ENCODE measurements around the gene MEGF11.

DNA sequence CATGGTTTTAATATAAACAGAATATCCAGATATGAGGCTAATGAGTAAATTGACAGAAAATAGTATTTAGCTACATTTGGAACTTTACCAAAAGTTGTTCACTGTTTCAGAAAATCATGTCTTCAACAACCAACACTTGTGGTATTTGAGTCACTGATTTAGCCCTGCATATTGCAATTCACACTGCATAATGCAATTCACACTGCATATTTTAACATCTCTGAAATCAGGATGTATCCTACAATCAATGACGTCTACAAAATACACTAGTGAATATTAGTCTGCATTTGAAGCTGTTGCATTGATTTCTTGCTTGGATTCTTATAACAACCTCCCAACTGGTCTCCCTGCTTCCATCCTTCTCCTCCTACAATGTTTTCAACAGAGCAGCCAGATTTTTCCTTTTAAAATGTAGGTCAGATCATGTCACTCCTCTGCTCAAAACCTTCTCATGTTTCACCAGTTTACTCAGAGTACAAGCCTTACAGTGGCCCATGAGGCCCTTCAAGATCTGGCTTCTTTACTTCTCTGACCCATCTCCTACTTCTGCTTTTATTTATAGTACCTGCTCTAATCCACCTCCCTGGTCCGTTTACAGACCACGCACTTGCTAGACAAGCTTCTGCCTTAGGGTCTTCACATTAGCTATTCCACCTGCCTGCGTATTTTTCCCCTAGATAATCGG is 395.7 kb downstream of the MEGF11 start:
- TF ChIP-seq, protein P1, sequence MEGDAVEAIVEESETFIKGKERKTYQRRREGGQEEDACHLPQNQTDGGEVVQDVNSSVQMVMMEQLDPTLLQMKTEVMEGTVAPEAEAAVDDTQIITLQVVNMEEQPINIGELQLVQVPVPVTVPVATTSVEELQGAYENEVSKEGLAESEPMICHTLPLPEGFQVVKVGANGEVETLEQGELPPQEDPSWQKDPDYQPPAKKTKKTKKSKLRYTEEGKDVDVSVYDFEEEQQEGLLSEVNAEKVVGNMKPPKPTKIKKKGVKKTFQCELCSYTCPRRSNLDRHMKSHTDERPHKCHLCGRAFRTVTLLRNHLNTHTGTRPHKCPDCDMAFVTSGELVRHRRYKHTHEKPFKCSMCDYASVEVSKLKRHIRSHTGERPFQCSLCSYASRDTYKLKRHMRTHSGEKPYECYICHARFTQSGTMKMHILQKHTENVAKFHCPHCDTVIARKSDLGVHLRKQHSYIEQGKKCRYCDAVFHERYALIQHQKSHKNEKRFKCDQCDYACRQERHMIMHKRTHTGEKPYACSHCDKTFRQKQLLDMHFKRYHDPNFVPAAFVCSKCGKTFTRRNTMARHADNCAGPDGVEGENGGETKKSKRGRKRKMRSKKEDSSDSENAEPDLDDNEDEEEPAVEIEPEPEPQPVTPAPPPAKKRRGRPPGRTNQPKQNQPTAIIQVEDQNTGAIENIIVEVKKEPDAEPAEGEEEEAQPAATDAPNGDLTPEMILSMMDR (IDR thresholded peaks at IDR 0.05; ENCODE audit: insufficient read depth, low read length): no peak
- no peak for TF ChIP-seq POLR2AphosphoS5 (IDR thresholded peaks at IDR 0.05; ENCODE audit: low read depth)
- TF ChIP-seq, protein P2, sequence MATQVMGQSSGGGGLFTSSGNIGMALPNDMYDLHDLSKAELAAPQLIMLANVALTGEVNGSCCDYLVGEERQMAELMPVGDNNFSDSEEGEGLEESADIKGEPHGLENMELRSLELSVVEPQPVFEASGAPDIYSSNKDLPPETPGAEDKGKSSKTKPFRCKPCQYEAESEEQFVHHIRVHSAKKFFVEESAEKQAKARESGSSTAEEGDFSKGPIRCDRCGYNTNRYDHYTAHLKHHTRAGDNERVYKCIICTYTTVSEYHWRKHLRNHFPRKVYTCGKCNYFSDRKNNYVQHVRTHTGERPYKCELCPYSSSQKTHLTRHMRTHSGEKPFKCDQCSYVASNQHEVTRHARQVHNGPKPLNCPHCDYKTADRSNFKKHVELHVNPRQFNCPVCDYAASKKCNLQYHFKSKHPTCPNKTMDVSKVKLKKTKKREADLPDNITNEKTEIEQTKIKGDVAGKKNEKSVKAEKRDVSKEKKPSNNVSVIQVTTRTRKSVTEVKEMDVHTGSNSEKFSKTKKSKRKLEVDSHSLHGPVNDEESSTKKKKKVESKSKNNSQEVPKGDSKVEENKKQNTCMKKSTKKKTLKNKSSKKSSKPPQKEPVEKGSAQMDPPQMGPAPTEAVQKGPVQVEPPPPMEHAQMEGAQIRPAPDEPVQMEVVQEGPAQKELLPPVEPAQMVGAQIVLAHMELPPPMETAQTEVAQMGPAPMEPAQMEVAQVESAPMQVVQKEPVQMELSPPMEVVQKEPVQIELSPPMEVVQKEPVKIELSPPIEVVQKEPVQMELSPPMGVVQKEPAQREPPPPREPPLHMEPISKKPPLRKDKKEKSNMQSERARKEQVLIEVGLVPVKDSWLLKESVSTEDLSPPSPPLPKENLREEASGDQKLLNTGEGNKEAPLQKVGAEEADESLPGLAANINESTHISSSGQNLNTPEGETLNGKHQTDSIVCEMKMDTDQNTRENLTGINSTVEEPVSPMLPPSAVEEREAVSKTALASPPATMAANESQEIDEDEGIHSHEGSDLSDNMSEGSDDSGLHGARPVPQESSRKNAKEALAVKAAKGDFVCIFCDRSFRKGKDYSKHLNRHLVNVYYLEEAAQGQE (IDR thresholded peaks at IDR 0.05; ENCODE audit: insufficient replicate concordance, low read depth): no peak
- TF ChIP-seq GABPA (IDR thresholded peaks at IDR 0.05; ENCODE audit: low read depth): no peak
